GM18907 (cell line): ENCODE data around the gene HSPA8.
A peak's percentile ranks its signal among the peaks of the same experiment; 100 is the strongest.
"Not testable (repeated sequence)": the region's sequence is repeated elsewhere in the genome, so short reads cannot be mapped to it uniquely, and the experiment has no call there.

Experiments used
- ATAC-seq: cut with Tn5 transposase; IDR thresholded peaks from one replicate; pipeline ENCODE4 v1.9.1; 2021; ENCODE audit warnings: mild to moderate bottlenecking, moderate library complexity; ENCODE audit not compliant: unreplicated experiment

The HSPA8 gene

DNA sequence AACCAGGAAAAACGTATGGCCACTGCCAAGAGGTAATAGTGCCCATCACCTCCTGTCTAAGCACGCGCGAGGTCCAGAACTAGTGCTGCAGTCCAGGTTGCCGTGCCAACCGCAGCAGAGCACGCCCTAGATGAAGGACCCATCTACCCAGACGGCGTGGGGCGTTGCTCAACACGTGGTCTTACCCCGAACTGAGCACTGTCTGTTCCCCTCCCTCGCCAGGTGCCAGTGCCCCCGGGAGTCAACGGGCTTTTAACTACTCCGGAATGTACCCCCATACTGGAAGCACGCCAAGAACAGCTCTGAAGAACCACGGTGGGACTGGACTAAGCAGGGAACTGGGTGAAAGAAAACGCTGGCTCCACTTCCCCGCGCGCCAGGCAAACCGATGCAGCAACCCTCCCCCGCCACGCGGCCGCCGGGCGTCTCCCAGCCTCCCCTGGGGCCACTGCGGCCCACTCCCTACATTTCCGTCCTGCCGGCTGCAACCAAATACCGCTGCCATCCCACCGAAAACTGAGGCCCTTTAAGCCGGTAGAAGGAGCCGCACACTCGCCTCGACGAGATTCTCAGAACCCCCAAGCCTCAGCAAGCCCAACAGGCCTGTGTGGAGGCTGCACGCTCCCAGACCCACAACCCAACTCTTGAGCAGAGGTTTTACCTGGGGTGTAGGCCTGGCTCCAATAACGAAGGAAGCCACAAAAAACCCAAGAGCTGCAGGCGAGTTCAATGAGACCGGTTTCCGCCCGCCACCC, at the start of gene HSPA8:
TSS of gene HSPA8 (minus strand) at position 734 of the 755 bp plus-strand sequence. CDS start 812 bp downstream, outside the sequence.
- ATAC-seq, result peak; percentile 13

DNA sequence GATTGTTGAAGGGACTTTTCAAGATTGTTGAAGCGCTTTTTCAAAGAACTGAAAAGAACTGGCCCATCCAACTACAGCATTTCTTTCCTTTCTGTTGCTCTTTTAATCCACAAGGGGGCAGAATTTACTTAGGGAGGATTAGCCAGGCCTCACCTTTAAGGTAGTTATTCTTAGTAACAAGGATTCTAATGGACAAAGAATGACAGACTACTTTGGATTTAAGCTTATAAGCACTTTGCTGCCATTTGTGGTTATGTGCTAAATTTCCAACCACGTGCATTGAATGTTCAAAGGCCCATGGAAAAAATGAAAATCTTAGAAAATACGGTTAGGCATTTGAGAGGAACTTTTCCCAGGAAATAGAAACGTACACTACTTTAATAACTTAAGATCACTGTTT, 49.5 kb upstream of the HSPA8 start:
- no peak for ATAC-seq

DNA sequence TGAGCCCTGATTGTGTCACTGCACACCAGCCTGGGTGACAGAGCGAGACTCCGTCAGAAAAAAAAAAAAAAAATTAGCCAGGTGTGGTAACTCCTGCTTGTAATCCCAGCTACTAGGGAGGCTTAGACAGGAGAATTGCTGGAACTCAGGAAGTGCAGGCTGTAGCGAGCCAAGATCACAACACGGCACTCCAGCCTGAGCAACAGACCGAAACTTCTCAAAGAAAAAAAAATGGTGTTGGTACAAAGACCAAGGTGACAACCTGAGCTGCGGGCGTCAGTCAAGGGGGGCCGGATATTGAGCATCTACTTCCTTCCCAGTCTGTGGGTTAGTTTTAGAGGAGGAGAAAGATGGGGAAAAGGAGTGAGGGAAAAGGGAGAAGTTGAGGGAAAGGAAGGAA, 48.5 kb upstream of the HSPA8 start:
- no peak for ATAC-seq

DNA sequence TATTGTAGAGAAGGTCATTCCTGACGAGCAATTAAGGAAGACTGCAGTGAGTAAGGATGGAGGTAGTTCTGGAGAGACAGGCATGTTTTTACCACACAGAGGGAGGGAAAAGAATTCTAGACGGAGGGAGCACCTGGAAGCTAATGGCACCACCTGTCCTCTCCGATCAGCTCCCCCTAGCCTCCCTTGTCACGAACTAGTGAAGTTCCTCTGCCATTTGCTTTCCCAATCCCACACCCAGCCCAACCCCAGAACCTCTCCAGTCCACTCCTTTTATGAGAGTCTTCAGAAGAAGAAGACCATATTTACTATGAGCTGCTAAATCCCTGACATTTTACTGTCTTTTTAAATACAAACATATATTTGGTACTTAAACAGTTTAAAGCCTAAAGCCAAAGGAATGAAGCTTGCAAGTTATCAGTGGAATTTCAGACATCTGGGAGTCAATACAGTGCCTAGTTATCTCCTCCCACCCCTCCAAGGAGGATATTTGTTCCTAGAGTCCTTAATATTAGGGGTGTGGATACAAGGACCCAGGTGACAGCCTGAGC, 46.1 kb upstream of the HSPA8 start:
- ATAC-seq, result no peak

DNA sequence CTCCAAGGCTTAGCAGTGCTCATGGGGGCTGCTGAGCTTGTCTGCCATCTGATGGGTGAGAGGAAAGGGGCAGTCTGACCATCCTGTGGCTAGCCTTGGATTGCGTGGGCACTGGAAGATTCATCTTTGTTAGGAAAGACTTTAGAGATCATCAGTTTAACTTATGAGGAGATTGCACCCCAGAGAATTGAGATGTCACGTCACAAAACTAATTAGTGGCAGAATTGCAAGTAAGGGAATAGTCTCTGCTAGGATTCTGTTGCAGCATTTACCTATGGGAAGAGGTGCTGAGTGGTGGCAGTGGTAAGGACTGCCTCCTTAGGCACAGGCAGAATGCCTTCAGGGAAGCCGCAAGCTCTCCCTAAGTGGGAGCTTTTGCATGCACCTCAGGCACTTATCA, 42.8 kb upstream of the HSPA8 start:
- ATAC-seq, result no peak

DNA sequence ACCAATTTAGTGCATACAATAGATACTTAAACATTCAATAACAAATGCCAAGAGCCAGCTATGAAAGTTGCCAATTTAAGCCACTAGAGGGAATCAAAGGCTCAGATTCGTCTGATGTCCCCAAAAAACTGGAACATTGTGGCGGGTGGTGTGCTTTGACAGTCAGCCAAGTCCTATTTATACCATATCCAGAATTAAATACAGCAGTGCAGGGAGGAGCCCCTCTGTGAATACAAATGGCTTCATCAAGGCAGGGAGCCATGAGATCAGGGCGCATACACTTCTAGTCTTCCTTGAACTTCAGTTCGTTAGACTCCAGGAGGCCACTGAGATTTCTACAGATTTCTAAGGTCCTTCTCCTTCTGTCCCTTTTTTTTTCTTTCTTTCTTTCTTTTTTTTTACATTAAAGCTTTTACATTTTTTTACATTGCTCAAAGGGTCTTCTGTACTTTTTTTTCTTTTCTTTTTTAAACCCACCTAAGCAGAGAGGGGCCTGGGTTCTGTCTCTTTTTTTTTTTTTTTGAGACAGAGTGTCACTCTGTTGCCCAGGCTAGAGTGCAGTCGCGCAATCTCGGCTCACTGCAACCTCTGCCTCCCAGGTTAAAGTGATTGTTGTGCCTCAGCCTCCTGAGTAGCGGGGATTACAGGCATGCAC, 41.5 kb upstream of the HSPA8 start:
- no peak for ATAC-seq

DNA sequence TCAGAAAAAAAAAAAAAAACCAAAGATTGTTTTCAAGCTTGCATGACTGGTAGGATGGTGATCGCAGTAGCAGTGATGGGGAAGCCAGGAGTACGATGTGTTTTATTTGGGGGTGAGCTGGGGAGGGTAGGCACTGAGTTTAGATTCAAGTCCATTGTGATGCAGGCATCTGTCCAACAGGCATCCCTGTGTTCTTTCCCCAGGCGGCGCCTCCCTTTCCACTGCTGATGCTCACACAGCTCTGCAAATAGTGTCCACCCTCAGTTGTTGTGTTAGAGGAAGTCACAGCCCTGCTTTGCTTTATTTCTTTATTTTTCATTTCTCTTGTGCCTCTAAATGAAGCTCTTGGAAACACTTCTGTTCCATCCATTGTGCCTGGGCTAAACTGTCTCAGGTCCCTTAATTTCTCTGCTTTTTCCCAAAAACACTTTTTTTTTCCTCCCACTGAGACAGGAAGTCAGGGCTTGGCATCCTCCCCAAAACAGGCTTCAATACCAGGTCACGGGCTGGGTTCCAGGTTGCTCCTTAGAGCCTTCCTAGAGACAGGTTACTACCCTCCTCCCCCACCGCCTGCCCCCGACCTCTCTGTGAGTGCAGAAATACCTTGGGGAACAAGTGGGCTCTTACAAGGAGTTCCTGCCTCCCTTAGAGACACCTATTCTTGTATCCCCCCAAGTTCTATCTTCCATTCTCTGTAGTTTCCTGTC, 38.6 kb upstream of the HSPA8 start:
- no peak for ATAC-seq

DNA sequence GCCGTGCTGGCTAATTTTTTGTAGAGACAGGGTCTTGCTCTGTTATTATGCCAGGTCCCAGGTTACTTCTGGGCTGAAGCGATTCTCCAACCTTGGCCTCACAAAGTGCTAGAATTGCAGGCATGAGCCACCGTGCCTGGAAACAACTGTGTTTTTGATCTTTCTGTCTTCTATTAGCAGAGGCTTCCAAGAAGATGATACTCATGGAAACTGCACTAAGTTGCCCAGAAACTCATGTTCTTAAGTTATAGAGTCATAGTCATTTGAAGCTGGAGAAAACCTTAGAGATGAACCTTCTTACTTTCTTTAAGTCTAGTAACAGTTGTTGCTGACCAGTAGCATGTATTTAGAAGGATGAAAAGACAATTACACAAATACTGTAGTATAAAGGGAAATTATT, 37.1 kb upstream of the HSPA8 start:
- ATAC-seq, result no peak

DNA sequence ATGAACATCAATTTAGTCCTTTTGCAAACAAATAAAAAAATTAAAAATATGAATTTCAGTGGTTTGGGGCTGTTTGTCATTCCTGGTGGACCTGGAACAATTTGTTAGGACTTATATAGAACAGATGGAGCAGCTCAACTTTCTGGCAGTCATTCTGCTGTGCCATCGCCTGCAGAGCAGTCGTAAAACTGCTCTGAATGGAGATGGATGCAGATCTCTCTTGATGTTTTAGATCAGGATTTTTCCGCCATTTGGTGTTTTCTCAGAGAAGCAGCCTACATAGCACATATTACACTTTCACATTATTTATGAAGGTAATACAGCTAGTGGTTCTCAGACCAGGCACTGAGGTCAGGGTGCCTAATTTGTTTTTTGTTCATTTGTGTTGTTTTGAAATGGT, 31.8 kb upstream of the HSPA8 start:
- ATAC-seq, result no peak

DNA sequence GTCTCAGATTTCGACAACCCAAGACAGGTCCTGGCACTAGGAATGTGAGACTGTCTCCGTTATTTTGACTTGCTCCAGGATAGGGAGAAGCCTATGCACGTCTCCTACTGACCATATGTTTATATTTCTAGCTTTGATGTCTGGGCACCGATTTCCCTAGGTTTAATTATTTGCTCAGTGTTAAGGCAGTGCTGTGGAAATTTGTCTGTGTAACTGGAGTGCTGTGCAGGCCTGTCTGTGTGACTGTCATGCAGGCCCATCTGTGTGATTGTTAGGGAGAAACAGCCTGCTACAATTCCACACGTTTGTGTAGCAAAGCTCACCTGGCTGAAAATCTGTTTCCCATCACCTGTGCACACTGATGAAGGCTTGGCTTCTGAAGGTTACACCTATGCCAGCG, 29.6 kb upstream of the HSPA8 start:
- ATAC-seq, result no peak

DNA sequence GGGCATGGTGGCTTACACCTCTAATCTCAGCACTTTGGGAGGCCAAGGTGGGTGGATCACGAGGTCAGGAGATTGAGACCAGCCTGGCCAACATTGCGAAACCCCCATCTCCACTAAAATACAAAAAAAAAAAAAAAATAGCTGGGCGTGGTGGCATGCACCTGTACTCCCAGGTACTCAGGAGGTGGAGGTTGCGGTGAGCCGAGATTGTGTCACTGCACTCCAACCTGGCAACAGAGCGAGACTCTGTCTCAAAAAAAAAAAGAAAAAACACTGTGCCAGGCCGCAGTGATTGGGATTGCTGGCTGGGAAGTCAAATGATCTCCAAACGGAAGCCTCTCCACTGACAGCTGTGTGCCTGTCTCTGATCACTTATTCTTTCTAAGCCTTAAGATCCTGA, 28.2 kb upstream of the HSPA8 start:
- ATAC-seq, result not testable (repeated sequence)

DNA sequence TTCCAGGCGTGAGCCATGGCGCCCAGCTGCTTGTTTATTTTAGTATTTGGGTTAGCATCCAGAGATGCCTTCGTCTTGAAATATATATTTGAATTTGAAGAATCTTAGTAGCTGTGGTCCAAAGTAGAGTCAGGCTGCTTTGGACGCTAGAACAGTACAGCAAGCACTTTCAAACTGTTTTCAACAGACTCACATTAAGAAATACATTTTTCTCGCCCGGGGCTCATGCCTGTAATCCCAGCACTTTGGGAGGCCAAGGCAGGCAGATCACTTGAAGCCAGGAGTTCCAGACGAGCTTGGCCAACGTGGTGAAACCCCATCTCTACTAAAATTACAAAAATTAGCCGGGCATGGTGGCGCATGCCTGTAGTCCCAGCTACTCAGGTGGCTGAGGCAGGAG, 27.0 kb upstream of the HSPA8 start:
- ATAC-seq, result not testable (repeated sequence)

DNA sequence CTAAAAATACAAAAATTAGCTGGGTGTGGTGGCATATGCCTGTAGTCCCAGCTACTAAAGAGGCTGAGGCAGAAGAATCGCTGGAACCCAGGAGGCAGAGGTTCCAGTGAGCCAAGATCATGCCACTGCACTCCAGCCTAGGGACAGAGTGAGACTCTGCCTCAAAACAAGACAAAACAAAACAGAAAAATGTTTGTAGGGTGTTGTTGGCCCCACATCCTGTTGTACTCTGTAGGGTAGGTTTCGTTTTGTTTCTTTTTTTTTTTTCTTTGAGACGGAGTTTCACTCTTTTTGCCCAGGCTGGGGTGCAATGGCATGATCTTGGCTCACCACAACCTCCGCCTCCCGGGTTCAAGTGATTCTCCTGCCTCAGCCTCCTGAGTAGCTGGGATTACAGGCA, 25.7 kb upstream of the HSPA8 start:
- peak; percentile 71 for ATAC-seq

DNA sequence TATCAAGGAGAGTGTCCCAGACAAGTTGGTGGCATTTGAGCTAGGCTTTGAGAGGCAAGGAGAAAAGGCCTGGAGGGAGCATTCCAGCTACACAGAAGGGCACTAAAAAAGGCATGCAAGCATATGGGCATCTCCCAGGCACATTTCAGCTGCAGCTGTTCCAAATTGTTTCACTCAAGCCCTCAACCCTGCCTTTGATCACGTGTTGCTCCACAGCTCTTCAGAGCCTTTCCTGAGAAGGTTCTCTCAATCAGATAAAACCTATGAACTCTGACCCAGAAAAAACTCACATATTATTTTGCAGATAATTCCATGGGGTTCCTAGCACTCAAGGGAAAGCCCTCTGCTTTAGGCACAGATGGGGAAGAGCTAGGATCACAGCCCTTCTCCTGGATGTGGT, 24.4 kb upstream of the HSPA8 start:
- ATAC-seq, result no peak

DNA sequence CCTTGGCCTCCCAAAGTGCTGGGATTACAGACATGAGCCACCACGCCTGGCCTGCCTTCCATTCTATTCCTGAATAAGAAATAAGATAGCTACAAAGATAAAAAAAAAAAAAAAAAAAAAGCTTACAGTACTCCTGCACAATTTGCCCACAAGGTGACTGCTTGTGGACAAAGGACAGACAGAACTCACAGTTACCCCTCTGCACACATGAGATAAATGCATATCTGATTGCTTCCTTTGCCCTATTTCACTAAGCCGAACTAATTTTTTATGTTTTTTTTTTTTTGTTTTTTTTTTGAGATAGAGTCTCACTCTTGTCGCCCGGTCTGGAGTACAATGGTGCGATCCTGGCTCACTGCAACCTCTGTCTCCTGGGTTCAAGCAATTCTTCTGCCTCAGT, 23.6 kb upstream of the HSPA8 start:
- no peak for ATAC-seq

DNA sequence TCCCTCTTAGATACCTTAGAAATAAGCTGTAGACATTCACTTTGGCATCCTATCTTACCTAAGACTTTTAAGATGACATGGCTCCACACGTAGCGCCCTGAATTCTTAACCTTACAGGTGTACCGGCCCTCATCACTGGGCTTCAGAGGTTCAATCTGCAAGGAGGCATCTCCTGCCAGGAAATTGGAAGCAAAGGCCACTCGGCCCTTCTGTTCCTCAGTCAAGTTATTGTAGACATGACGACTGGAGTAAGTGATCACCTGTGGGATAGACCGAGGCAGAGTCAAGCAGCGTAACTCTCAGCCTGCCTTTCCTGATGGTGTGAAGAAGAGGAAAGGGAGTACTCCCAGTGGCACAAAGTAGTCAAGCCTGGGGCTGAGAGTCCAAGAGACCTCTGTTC, 22.5 kb upstream of the HSPA8 start:
- no peak for ATAC-seq

DNA sequence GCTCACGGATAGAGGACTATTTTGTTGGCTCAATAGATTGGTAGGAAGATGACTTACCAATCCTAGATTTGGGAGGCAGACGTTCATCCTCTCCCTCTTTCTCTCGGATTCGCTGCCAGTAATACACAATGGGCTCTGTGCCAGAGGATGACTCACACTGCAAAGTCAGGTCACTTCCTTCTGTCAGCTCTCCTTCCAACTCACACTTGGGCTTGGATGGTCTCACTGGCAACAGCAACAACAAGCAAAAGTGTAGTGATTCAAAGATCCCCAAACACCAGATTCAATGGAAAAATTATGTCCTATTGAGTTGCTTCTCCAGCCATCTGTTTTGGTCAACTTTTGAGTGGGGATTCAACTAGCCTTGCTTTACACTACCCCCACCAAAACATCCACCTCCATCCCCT, 21.7 kb upstream of the HSPA8 start:
- ATAC-seq, result no peak

DNA sequence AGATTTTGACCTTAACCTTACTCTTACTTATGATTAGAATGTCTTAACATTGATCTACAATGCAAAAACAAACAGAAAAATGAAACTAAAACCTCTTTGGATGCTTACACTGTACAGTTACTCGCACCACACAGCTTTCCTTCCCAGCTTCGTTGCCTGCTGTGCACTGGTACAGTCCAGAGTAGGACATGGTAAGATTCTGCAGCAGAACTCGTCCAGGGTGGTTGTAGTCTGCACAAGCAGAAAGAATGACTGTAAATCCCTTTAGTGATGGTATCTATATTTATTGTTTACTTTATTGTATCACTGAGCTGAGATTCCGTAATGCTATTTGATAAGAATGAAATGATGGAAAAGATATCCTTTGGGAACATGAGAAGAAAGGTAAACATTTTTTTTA, 21.0 kb upstream of the HSPA8 start:
- ATAC-seq, result no peak

DNA sequence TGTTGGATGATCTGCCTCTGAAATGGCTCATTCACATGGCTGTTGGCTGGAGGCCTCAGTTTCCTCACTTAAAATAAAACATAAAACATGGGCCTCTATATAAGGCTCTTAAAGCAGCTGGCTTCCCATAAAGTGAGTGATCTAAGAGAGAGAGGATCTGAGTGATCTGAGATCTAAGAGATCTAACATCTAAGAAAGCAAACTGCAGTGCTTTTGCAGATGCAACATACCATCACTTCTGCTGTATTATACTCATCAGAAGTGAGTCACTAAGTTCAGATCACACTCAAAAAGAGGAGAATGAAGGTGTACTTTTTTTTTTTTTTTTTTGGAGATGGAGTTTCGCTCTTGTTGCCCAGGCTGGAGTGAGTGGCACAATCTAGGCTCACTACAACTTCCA, 18.1 kb upstream of the HSPA8 start:
- ATAC-seq, result no peak

DNA sequence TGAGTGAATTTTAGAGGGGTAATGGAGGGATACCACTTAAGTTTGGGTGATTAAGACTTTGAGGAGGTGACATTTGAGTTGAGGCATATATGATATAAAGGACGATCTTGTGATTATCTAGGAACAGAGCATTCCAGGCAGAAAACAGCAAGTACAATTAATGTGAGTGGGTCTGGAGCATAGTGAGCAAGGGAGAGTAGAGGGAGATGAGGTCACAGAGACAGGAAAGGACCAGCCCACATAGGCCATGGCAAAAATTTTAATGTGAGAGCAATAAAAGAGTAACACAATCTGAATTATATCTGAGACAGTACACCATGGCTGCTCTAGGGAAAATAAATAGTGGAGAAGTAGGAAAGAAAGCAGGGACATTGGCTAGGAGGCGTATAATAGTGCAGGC, 14.5 kb upstream of the HSPA8 start:
- ATAC-seq, result no peak

DNA sequence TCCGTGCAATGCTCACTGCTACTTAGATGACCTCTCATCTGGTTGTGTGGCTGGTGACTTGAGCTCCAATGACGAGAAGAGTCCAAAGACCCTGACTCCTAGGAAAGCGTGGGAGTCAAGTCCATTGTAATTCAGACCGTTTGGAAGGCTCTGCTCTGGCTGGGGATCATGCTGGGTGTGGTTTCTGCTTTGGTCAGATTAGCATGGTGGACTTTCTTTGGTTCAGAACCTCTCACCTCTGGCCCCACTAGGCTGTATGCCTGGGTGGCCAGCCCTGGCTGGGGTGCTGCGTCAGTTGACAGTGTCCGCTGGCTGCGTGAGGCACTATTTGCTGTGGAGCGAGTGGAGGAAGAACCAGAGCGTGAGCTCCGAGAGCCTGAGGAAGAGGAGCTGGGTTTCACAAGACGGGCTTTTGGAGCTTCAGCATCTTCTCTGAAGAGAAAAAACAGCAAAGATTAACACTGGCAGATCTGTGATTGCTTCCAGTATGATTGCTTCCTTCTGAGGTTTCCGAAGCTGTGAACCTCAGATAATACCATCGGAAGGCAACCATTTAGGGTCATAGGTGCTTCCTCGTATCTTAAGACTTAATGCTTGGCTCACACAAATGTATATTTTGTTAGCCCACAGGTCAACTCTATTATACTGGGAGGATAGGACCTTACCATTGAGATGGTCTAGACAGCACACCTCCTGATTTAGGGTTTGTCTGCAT, 11.6 kb upstream of the HSPA8 start:
- ATAC-seq, result no peak
